Measurements from ENCODE around the gene GRIK2.

- no peak for TF ChIP-seq USF2 (IDR thresholded peaks at IDR 0.05; ENCODE audit: low read depth, low read length)
- no peak for TF ChIP-seq CTCF (conservative IDR thresholded peaks at IDR 0.05; ENCODE audit: low read depth, low read length)
- no peak for TF ChIP-seq POLR2A (IDR thresholded peaks at IDR 0.05; ENCODE audit: low read depth, low read length)
- no peak for TF ChIP-seq CHD1 (IDR thresholded peaks at IDR 0.05; ENCODE audit: low read depth, low read length)
Measured at GRCh38 chr6:101703311-101703710, 309.8 kb downstream of the GRIK2 start.

All from IMR-90 (cell line).